ENCODE data around the gene PSTK. TPM values are rescaled to one million over a fixed set of nuclear protein-coding genes. Genes with fewer than 3 reads are reported as not detected.

PSTK gene
- total RNA-seq, 2 donors from 2014 or later = 7.0 to 7.1 TPM

GRCh38 chr10:123021517-123021916 lies 41.3 kb downstream of the PSTK start:
- H3K4me1 ChIP-seq (ENCODE audit: control insufficient read depth, insufficient read depth, low read length) = no peaks in the 10 kb centered on the region
- Mint-ChIP-seq H3K4me1 (peaks cover 44% of the 10 kb centered on the region), H3K36me3 (ENCODE audit: low read depth) (peaks cover 20% of the 10 kb centered on the region), H3K27me3 (ENCODE audit: insufficient read depth) (no peaks in the 10 kb centered on the region), H3K27ac (no peak overlapping the region), H3K9me3 (peaks cover 4% of the 10 kb centered on the region), H3K4me3 (no peak overlapping the region)
- peak; percentile 55 for TF ChIP-seq CTCF (conservative IDR thresholded peaks at IDR 0.05)
- no peak overlapping the region for H3K9ac ChIP-seq (ENCODE audit: extremely low read depth, low read length, poor library complexity, severe bottlenecking)
- no peak overlapping the region for H3K4me3 ChIP-seq (ENCODE audit: low read length)
- H3K36me3 ChIP-seq (ENCODE audit: control insufficient read depth, insufficient read depth, low read length) = no peaks in the 10 kb centered on the region
- no peaks in the 10 kb centered on the region for H3K27me3 ChIP-seq (ENCODE audit: control insufficient read depth, insufficient read depth, low read length, poor library complexity, severe bottlenecking)
- WGBS, 2 experiments (ENCODE audit: insufficient coverage in 1 of 2, insufficient read length in 1 of 2) = 60 to 79% methylated on average over 1 to 3 of the region's 3 CpGs
- H3K9me3 ChIP-seq (ENCODE audit: control insufficient read depth, low read length) = no peaks in the 10 kb centered on the region
- no peak overlapping the region for H3K27ac ChIP-seq (ENCODE audit: low read depth, low read length)
- no peak for DNase-seq

GRCh38 chr10:123024540-123024939 lies 44.3 kb downstream of the PSTK start:
- H3K4me1 Mint-ChIP-seq = peaks cover 39% of the 10 kb centered on the region
- H3K9me3 Mint-ChIP-seq = no peaks in the 10 kb centered on the region
- H3K4me3 Mint-ChIP-seq = no peak overlapping the region
- H3K27me3 Mint-ChIP-seq (ENCODE audit: insufficient read depth) = no peaks in the 10 kb centered on the region
- H3K27ac Mint-ChIP-seq = no peak overlapping the region
- TF ChIP-seq CTCF (conservative IDR thresholded peaks at IDR 0.05) = no peak
- DNase-seq = no peak
- H3K9ac ChIP-seq (ENCODE audit: extremely low read depth, low read length, poor library complexity, severe bottlenecking) = no peak overlapping the region
- H3K9me3 ChIP-seq (ENCODE audit: control insufficient read depth, low read length) = no peaks in the 10 kb centered on the region
- no peak overlapping the region for H3K4me3 ChIP-seq (ENCODE audit: low read length)
- no peak overlapping the region for H3K27ac ChIP-seq (ENCODE audit: low read depth, low read length)
- no peaks in the 10 kb centered on the region for H3K27me3 ChIP-seq (ENCODE audit: control insufficient read depth, insufficient read depth, low read length, poor library complexity, severe bottlenecking)
- H3K36me3 ChIP-seq (ENCODE audit: control insufficient read depth, insufficient read depth, low read length) = no peaks in the 10 kb centered on the region
- H3K4me1 ChIP-seq (ENCODE audit: control insufficient read depth, insufficient read depth, low read length) = no peaks in the 10 kb centered on the region
- 86 to 89% methylated on average over 2 of the region's 2 CpGs for WGBS, 2 experiments (ENCODE audit: insufficient coverage in 1 of 2, insufficient read length in 1 of 2)
- H3K36me3 Mint-ChIP-seq (ENCODE audit: low read depth) = peaks cover 11% of the 10 kb centered on the region

- no peaks in the 10 kb centered on the region for H3K27me3 Mint-ChIP-seq (ENCODE audit: insufficient read depth)
- H3K27ac ChIP-seq (ENCODE audit: low read depth, low read length) = no peak overlapping the region
Observed at GRCh38 chr10:123026302-123026701, 46.1 kb downstream of the PSTK start.

More at GRCh38 chr10:123026302-123026701, 46.1 kb downstream of the PSTK start:
- H3K4me1 Mint-ChIP-seq = peaks cover 27% of the 10 kb centered on the region
- no peak overlapping the region for H3K9ac ChIP-seq (ENCODE audit: extremely low read depth, low read length, poor library complexity, severe bottlenecking)
- H3K36me3 ChIP-seq (ENCODE audit: control insufficient read depth, insufficient read depth, low read length) = no peaks in the 10 kb centered on the region
- H3K9me3 Mint-ChIP-seq = no peaks in the 10 kb centered on the region
- H3K4me3 ChIP-seq (ENCODE audit: low read length) = no peak overlapping the region
- no peaks in the 10 kb centered on the region for H3K27me3 ChIP-seq (ENCODE audit: control insufficient read depth, insufficient read depth, low read length, poor library complexity, severe bottlenecking)
- H3K27ac Mint-ChIP-seq = no peak overlapping the region
- H3K9me3 ChIP-seq (ENCODE audit: control insufficient read depth, low read length) = no peaks in the 10 kb centered on the region
- DNase-seq = no peak
- no peak overlapping the region for H3K4me3 Mint-ChIP-seq
- WGBS, 2 experiments (ENCODE audit: insufficient coverage in 1 of 2, insufficient read length in 1 of 2) = 50% methylated on average over 1 of the region's 1 CpG; no CpG with 5 or more reads in 1 of the 2 experiments
- TF ChIP-seq CTCF (conservative IDR thresholded peaks at IDR 0.05) = no peak
- H3K36me3 Mint-ChIP-seq (ENCODE audit: low read depth) = peaks cover 16% of the 10 kb centered on the region
- no peaks in the 10 kb centered on the region for H3K4me1 ChIP-seq (ENCODE audit: control insufficient read depth, insufficient read depth, low read length)

Data from endodermal cell (in vitro differentiated cells).